Measurements from ENCODE around the gene IRAK1BP1.
A peak's percentile ranks its signal among the peaks of the same experiment; 100 is the strongest.
"Not testable (repeated sequence)": the region's sequence is repeated elsewhere in the genome, so short reads cannot be mapped to it uniquely, and the experiment has no call there.

The IRAK1BP1 gene

GRCh38 chr6:78867370-78868040 lies at the start of gene IRAK1BP1:
TSS of gene IRAK1BP1 (plus strand) at chr6:78867551. CDS start at chr6:78867577, 26 bp downstream.
- peak; percentile 85 for FAIRE-seq

- no peak for FAIRE-seq
Measured at GRCh38 chr6:78824045-78824444, 43.3 kb upstream of the IRAK1BP1 start.

GRCh38 chr6:78829407-78829806 lies 37.9 kb upstream of the IRAK1BP1 start:
- no peak for FAIRE-seq

- no peak for FAIRE-seq
Measured at GRCh38 chr6:78830805-78831204, 36.5 kb upstream of the IRAK1BP1 start.

- FAIRE-seq, result no peak
Measured at GRCh38 chr6:78831492-78831891, 35.9 kb upstream of the IRAK1BP1 start.

- no peak for FAIRE-seq
Measured at GRCh38 chr6:78832091-78832808, 35.1 kb upstream of the IRAK1BP1 start.

GRCh38 chr6:78835817-78836216 lies 31.5 kb upstream of the IRAK1BP1 start:
- FAIRE-seq, result peak; percentile 40

GRCh38 chr6:78836598-78836997 lies 30.8 kb upstream of the IRAK1BP1 start:
- FAIRE-seq, result no peak

- no peak for FAIRE-seq
Measured at GRCh38 chr6:78841111-78841510, 26.2 kb upstream of the IRAK1BP1 start.

- no peak for FAIRE-seq
Measured at GRCh38 chr6:78842953-78843352, 24.4 kb upstream of the IRAK1BP1 start.

GRCh38 chr6:78844899-78845298 lies 22.5 kb upstream of the IRAK1BP1 start:
- FAIRE-seq, result no peak

- no peak for FAIRE-seq
Measured at GRCh38 chr6:78845567-78845966, 21.8 kb upstream of the IRAK1BP1 start.

- FAIRE-seq, result no peak
Measured at GRCh38 chr6:78850621-78851020, 16.7 kb upstream of the IRAK1BP1 start.

- no peak for FAIRE-seq
Measured at GRCh38 chr6:78851156-78851555, 16.2 kb upstream of the IRAK1BP1 start.

- no peak for FAIRE-seq
Measured at GRCh38 chr6:78854546-78854945, 12.8 kb upstream of the IRAK1BP1 start.

- FAIRE-seq, result not testable (repeated sequence)
Measured at GRCh38 chr6:78858339-78858938, 8.9 kb upstream of the IRAK1BP1 start.

- no peak for FAIRE-seq
Measured at GRCh38 chr6:78861509-78861908, 5.8 kb upstream of the IRAK1BP1 start.

- no peak for FAIRE-seq
Measured at GRCh38 chr6:78863576-78863975, 3.8 kb upstream of the IRAK1BP1 start.

- no peak for FAIRE-seq
Measured at GRCh38 chr6:78864957-78865356, 2.4 kb upstream of the IRAK1BP1 start.

- no peak for FAIRE-seq
Measured at GRCh38 chr6:78867020-78867369, 356 bp upstream of the IRAK1BP1 start.

- no peak for FAIRE-seq
Measured at GRCh38 chr6:78868116-78868515, 765 bp downstream of the IRAK1BP1 start.

GRCh38 chr6:78875505-78875904 lies 8.2 kb downstream of the IRAK1BP1 start:
- no peak for FAIRE-seq

GRCh38 chr6:78883651-78884050 lies 16.3 kb downstream of the IRAK1BP1 start:
- FAIRE-seq, result no peak

GRCh38 chr6:78889901-78890300 lies 22.6 kb downstream of the IRAK1BP1 start:
- FAIRE-seq, result not testable (repeated sequence)
